Ishikawa (cell line): ENCODE measurements around the gene SSTR5.

ENCODE experiments used
- CEBPB ChIP-seq: IDR thresholded peaks from 2 replicates; pipeline ENCODE4 v1.6.1; 2012
- CREB1 ChIP-seq: IDR thresholded peaks from 2 replicates; pipeline ENCODE4 v1.6.1; 2012; ENCODE audit warnings: low read depth
- EP300 ChIP-seq: IDR thresholded peaks from 2 replicates; pipeline ENCODE4 v1.6.1; 2012; ENCODE audit warnings: borderline replicate concordance
- FOXM1 ChIP-seq: IDR thresholded peaks from 2 replicates; pipeline ENCODE4 v1.6.1; 2012; ENCODE audit warnings: low read depth, borderline replicate concordance
- MAX ChIP-seq: IDR thresholded peaks from 2 replicates; pipeline ENCODE4 v1.6.1; 2012
- NFIC ChIP-seq: IDR thresholded peaks from 2 replicates; pipeline ENCODE4 v1.6.1; 2012
- REST ChIP-seq: IDR thresholded peaks from 2 replicates; pipeline ENCODE4 v1.6.1; 2012; ENCODE audit warnings: low read depth, mild to moderate bottlenecking
- USF1 ChIP-seq: IDR thresholded peaks from 2 replicates; pipeline ENCODE4 v1.6.1; 2012
- YY1 ChIP-seq: IDR thresholded peaks from 2 replicates; pipeline ENCODE4 v1.6.1; 2012; ENCODE audit warnings: low read depth

- TF ChIP-seq MAX (no peak), EP300 (no peak), CEBPB (no peak), YY1 (no peak), FOXM1 (no peak), CREB1 (no peak), USF1 (no peak), REST (no peak), NFIC (no peak)
Observed at GRCh38 chr16:1127101-1127500, 54.6 kb downstream of the SSTR5 start.
